K562 (cell line): ENCODE results near the gene DDOST. TPM values are rescaled to one million over a fixed set of nuclear protein-coding genes. Genes with fewer than 3 reads are reported as not detected.
A peak's percentile ranks its signal among the peaks of the same experiment; 100 is the strongest.

Source experiments
- ATAC-seq: fragments of 200-7000 bp; cut with Tn5 transposase; 3 replicates; pipeline ENCODE4 v1.9.1; 2020; ENCODE audit warnings: moderate library complexity
- BruUV-seq: library from RNA; stranded (reverse); fragments of 400-500 nt; replicated peaks from 2 replicates; lab custom pipeline; 2021; lab: Mats Ljungman, UMichigan
- CTCF ChIA-PET: fragments of 300-600 bp; formaldehyde crosslinking; extraction: SDS; loops from one replicate; lab custom pipeline; 2021; ENCODE audit warnings: low intra/inter-chr PET ratio; lab: Yijun Ruan, JAX
- POLR2A ChIA-PET: fragments of 300-600, 350-650 bp; sonication (Branson Sonifier 250); formaldehyde crosslinking; extraction: SDS; loops from one replicate; lab custom pipeline; 2021; ENCODE audit warnings: antibody characterized with exemption, inconsistent platforms; lab: Yijun Ruan, JAX
- DNase-seq, 4 experiments: peaks; one replicate each; pipeline versions ENCODE4 v3.0.0 to v3.0.0-alpha.2; 2011 to 2018; ENCODE audit warnings: low spot score in 3 of 4, mixed read lengths in 3 of 4; ENCODE audit errors: extremely low read depth in 1 of 4
- FAIRE-seq: peaks from 2 replicates; lab custom pipeline; 2011; peaks lifted over from hg19 to GRCh38; lab: Jason Lieb, UNC
- H2AFZ ChIP-seq: 2 replicates; pipeline ENCODE4 v1.6.0; 2011; ENCODE audit warnings: low read depth, low read length, control low read depth, inconsistent platforms
- H3K27ac ChIP-seq: fragments of 200-600 bp; 3 replicates; pipeline ENCODE4 v1.8.0; 2011; ENCODE audit warnings: low read depth, mild to moderate bottlenecking, control low read depth, inconsistent platforms, low read length, moderate library complexity, mixed read lengths; ENCODE audit errors: extremely low read depth
- H3K27me3 ChIP-seq, 2 experiments: fragments of 300-600 bp in 1 of 2; 2 replicates in 1 of 2; 3 replicates in 1 of 2; pipeline versions ENCODE4 v1.6.0 to v1.8.0; 2011; ENCODE audit warnings: inconsistent platforms in 2 of 2, low read length in 2 of 2, mild to moderate bottlenecking in 1 of 2, mixed read lengths in 1 of 2, moderate library complexity in 1 of 2; ENCODE audit not compliant: control insufficient read depth in 2 of 2, insufficient read depth in 2 of 2
- H3K36me3 ChIP-seq: fragments of 300-600 bp; 3 replicates; pipeline ENCODE4 v1.8.0; 2011; ENCODE audit warnings: mild to moderate bottlenecking, low read length, inconsistent platforms; ENCODE audit not compliant: control insufficient read depth, insufficient read depth
- H3K4me1 ChIP-seq, 2 experiments: fragments of 200-600 bp in 1 of 2; replicated peaks in 1 of 2; 2 replicates in 1 of 2; 3 replicates in 1 of 2; pipeline versions ENCODE4 v1.5.1 to v1.8.0; 2011; ENCODE audit warnings: inconsistent platforms in 2 of 2, low read length in 2 of 2, mild to moderate bottlenecking in 1 of 2, mixed read lengths in 1 of 2, moderate library complexity in 1 of 2; ENCODE audit not compliant: control insufficient read depth in 2 of 2, insufficient read depth in 2 of 2
- H3K4me2 ChIP-seq: 2 replicates; pipeline ENCODE4 v1.6.1; 2011; ENCODE audit warnings: low read length, control low read depth, inconsistent platforms, mixed read lengths; ENCODE audit not compliant: insufficient read depth
- H3K4me3 ChIP-seq: fragments of 200-600 bp; sonication (generic), shearing (Covaris generic); 2 replicates; pipeline ENCODE4 v1.5.1; 2016; ENCODE audit warnings: control low read depth, inconsistent platforms
- H3K79me2 ChIP-seq: fragments of 200-600 bp; 3 replicates; pipeline ENCODE4 v1.8.0; 2011; ENCODE audit warnings: low read length, inconsistent platforms; ENCODE audit not compliant: control insufficient read depth, insufficient read depth
- H3K9ac ChIP-seq, 2 experiments: 2 replicates each; pipeline versions ENCODE4 v1.6.0 to v1.6.1; 2011; ENCODE audit warnings: low read depth in 2 of 2, low read length in 2 of 2, control low read depth in 1 of 2, inconsistent platforms in 1 of 2, mild to moderate bottlenecking in 1 of 2, mixed read lengths in 1 of 2; ENCODE audit not compliant: insufficient read depth in 1 of 2
- H3K9me1 ChIP-seq: one replicate; pipeline ENCODE4 v1.6.0; 2011; ENCODE audit warnings: inconsistent platforms, mild to moderate bottlenecking, low read length, moderate library complexity; ENCODE audit not compliant: control insufficient read depth, insufficient read depth
- H3K9me3 ChIP-seq: replicated peaks from 2 replicates; pipeline ENCODE4 v1.5.1; 2011; ENCODE audit warnings: low read depth, low read length, inconsistent platforms; ENCODE audit not compliant: control insufficient read depth, insufficient read depth
- H4K20me1 ChIP-seq: replicated peaks from 2 replicates; pipeline ENCODE4 v1.6.1; 2011; ENCODE audit warnings: low read length, inconsistent platforms, mixed read lengths; ENCODE audit not compliant: control insufficient read depth, insufficient read depth
- BCOR ChIP-seq: fragments of 450-650 bp; IDR thresholded peaks from 2 replicates; pipeline ENCODE4 v1.6.1; 2016
- CHCHD3 ChIP-seq: fragments of 250-450 bp; sonication (Bioruptor Pico); IDR thresholded peaks from 2 replicates; pipeline ENCODE4 v2.1.2; 2022; ENCODE audit warnings: mild to moderate bottlenecking
- CREBBP ChIP-seq: IDR thresholded peaks from one replicate; pipeline ENCODE4 v1.6.1; 2012; ENCODE audit warnings: low read depth, mild to moderate bottlenecking, control low read depth, inconsistent platforms, low read length
- ILF3 ChIP-seq: fragments of 450-650 bp; IDR thresholded peaks from 2 replicates; pipeline ENCODE4 v1.6.1; 2018; ENCODE audit warnings: antibody characterized with exemption, mild to moderate bottlenecking, moderate library complexity, borderline replicate concordance
- NEUROD1 ChIP-seq: fragments of 150-350 bp; IDR thresholded peaks from 2 replicates; pipeline ENCODE4 v1.6.1; 2014; ENCODE audit warnings: borderline replicate concordance, low read length, low read depth; ENCODE audit not compliant: partially characterized antibody
- SNIP1 ChIP-seq: fragments of 450-650 bp; IDR thresholded peaks from 2 replicates; pipeline ENCODE4 v1.7.1; 2017; ENCODE audit warnings: low read depth, mild to moderate bottlenecking
- WGBS: fragments of 100-300 bp; shearing (Covaris generic); methylation state at CpG from one replicate; pipeline ENCODE4 v1.1.6; 2016; ENCODE audit warnings: low coverage, mixed read lengths; ENCODE audit not compliant: insufficient coverage; ENCODE audit errors: missing lambda C conversion rate; 5-methylcytosine and 5-hydroxymethylcytosine counted together
- in situ Hi-C: fragments of 300-500 bp; cut with MboI; formaldehyde crosslinking; loops from 4 replicates; pipeline ENCODE4 v1.15.0; 2018; ENCODE audit warnings: inconsistent platforms, mixed read lengths
- intact Hi-C: fragments of 100-400 bp; cut with micrococcal nuclease; formaldehyde crosslinking; loops from 2 replicates; pipeline ENCODE4 v1.14.2; 2022
- polyA plus RNA-seq, 8 experiments: library from polyadenylated mRNA; depleted of rRNA in 4 of 8; stranded (reverse) in 5 of 8; unstranded in 3 of 8; fragments of >200 nt; fragmentation: Nextera tagmentation in 2 of 8; fragmentation: Illumina TruSeq in 1 of 8; extraction: Ambion mirVana in 2 of 8; extraction: Trizol in 1 of 8; gene quantifications; 2 replicates each; pipeline versions ENCODE4 v1.2.1 to v1.2.3, GENCODE V29; 2011 to 2014; ENCODE audit warnings: inconsistent platforms in 1 of 8, missing spikeins in 1 of 8
- total RNA-seq, 7 experiments: library from RNA; depleted of rRNA in 6 of 7; stranded (reverse); fragments of >200 nt in 6 of 7; fragmentation: Illumina TruSeq in 2 of 7; extraction: Trizol in 2 of 7; gene quantifications; 2 replicates each; pipeline versions ENCODE4 v1.2.1 to v1.2.3, GENCODE V29; 2011 to 2021; ENCODE audit warnings: low replicate concordance in 1 of 7
- TF ChIP-seq, protein P1 (sequence below): fragments of 450-650 bp; IDR thresholded peaks from 2 replicates; pipeline ENCODE4 v1.6.1; 2018; ENCODE audit not compliant: partially characterized antibody

The DDOST gene
- total and polyA plus RNA-seq, 9 of the 15 experiments (the other 6 are each of a cell fraction or from before 2014, with no cell fraction given): 173 to 306 (median 222) TPM

DNA sequence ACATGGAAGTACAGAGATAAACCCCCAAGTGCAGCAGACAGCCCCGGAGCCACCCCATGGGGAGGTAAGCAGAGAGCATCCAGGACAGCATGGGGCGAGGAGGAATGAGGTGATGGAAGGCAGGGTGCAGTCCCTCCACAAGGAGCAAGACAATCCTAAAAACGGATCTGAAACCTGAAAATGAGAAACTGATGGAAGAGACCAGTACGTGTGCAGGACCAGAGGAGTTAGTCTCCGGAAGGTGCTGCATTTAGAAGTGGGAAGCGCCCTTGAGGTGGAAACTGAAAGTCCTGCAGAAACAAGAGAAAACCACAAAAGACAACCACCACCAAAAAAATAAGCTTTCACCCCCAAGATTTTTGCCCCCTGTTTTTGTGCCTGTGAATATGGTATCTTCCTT, 17.4 kb upstream of the DDOST start:
- H3K9me3 ChIP-seq: no peaks in the 10 kb centered on the region; the same call in 1 of the 2 replicates
- intact Hi-C loops: no loop called here
- no peak for TF ChIP-seq SNIP1
- no peak for TF ChIP-seq ILF3
- TF ChIP-seq, protein P1, sequence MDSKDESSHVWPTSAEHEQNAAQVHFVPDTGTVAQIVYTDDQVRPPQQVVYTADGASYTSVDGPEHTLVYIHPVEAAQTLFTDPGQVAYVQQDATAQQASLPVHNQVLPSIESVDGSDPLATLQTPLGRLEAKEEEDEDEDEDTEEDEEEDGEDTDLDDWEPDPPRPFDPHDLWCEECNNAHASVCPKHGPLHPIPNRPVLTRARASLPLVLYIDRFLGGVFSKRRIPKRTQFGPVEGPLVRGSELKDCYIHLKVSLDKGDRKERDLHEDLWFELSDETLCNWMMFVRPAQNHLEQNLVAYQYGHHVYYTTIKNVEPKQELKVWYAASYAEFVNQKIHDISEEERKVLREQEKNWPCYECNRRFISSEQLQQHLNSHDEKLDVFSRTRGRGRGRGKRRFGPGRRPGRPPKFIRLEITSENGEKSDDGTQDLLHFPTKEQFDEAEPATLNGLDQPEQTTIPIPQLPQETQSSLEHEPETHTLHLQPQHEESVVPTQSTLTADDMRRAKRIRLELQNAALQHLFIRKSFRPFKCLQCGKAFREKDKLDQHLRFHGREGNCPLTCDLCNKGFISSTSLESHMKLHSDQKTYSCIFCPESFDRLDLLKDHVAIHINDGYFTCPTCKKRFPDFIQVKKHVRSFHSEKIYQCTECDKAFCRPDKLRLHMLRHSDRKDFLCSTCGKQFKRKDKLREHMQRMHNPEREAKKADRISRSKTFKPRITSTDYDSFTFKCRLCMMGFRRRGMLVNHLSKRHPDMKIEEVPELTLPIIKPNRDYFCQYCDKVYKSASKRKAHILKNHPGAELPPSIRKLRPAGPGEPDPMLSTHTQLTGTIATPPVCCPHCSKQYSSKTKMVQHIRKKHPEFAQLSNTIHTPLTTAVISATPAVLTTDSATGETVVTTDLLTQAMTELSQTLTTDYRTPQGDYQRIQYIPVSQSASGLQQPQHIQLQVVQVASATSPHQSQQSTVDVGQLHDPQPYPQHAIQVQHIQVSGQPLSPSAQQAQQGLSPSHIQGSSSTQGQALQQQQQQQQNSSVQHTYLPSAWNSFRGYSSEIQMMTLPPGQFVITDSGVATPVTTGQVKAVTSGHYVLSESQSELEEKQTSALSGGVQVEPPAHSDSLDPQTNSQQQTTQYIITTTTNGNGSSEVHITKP: peak; percentile 73
- TF ChIP-seq CREBBP: no peak
- TF ChIP-seq NEUROD1: no peak
- TF ChIP-seq CHCHD3: no peak
- no peak for TF ChIP-seq BCOR
- no peak overlapping the region for H3K9ac ChIP-seq
- no peak overlapping the region for H2AFZ ChIP-seq
- in situ Hi-C loops: no loop called here
- no peaks in the 10 kb centered on the region for H3K36me3 ChIP-seq
- H4K20me1 ChIP-seq: no peaks in the 10 kb centered on the region
- H3K27ac ChIP-seq: no peak overlapping the region
- FAIRE-seq (no peak), DNase-seq (no peak), ATAC-seq (no peak)
- BruUV-seq: no TSS peak
- 5% methylated on average over 6 of the region's 6 CpGs for WGBS
- no peaks in the 10 kb centered on the region for H3K9me1 ChIP-seq
- POLR2A ChIA-PET: no interaction called here
- CTCF ChIA-PET: no interaction called here
- no peaks in the 10 kb centered on the region for H3K79me2 ChIP-seq
- H3K4me3 ChIP-seq: no peak overlapping the region
- H3K4me1 ChIP-seq: peaks cover 0 to 6% of the 10 kb centered on the region in 2 experiments; a peak in 1 of 5 replicates
- H3K4me2 ChIP-seq: no peak overlapping the region
- peaks cover 32 to 47% of the 10 kb centered on the region in 2 experiments for H3K27me3 ChIP-seq
